CD4-positive, alpha-beta memory T cell (primary cell): ENCODE results near the gene RASGRF1. TPM values are rescaled to one million over a fixed set of nuclear protein-coding genes. Genes with fewer than 3 reads are reported as not detected.

Source experiments
- CTCF ChIA-PET: fragments of 350-600 bp; sonication (Branson Sonifier 250); formaldehyde crosslinking; loops from one replicate; lab custom pipeline; 2021; ENCODE audit warnings: inconsistent platforms; ENCODE audit not compliant: partially characterized antibody; lab: Charles Lee
- POLR2A ChIA-PET: fragments of 350-600 bp; sonication (Branson Sonifier 250); formaldehyde crosslinking; loops from one replicate; lab custom pipeline; 2021; ENCODE audit not compliant: partially characterized antibody; lab: Charles Lee
- DNase-seq, 5 donors: peaks; one replicate each; pipeline versions ENCODE4 v3.0.0 to v3.0.0-alpha.2; 2020 to 2022; ENCODE audit warnings: mixed read lengths in 1 of 5
- H3K27ac ChIP-seq: one replicate; pipeline ENCODE4 v1.7.0; 2013; ENCODE audit warnings: low read depth, low read length
- H3K27me3 ChIP-seq: 2 replicates; pipeline ENCODE4 v1.7.0; 2013; ENCODE audit warnings: mild to moderate bottlenecking, low read length, moderate library complexity; ENCODE audit not compliant: insufficient read depth
- H3K36me3 ChIP-seq: 2 replicates; pipeline ENCODE4 v1.7.0; 2013; ENCODE audit warnings: mild to moderate bottlenecking, low read length, moderate library complexity; ENCODE audit not compliant: insufficient read depth
- H3K4me1 ChIP-seq: 2 replicates; pipeline ENCODE4 v1.7.0; 2013; ENCODE audit warnings: mild to moderate bottlenecking, low read length, moderate library complexity; ENCODE audit not compliant: insufficient read depth
- H3K4me3 ChIP-seq, 2 donors: one replicate each; pipeline ENCODE4 v1.7.0; 2013; ENCODE audit warnings: low read length in 2 of 2, mild to moderate bottlenecking in 1 of 2
- H3K9me3 ChIP-seq, 2 donors: one replicate each; pipeline ENCODE4 v1.7.0; 2013; ENCODE audit warnings: low read length in 2 of 2, control low read depth in 1 of 2; ENCODE audit not compliant: control insufficient read depth in 1 of 2
- H3K27ac Mint-ChIP-seq, 7 donors: one replicate each; pipeline ENCODE4 v1.8.0; 2020 to 2021; ENCODE audit warnings: mixed read lengths in 7 of 7, mild to moderate bottlenecking in 6 of 7, inconsistent platforms in 3 of 7, moderate library complexity in 3 of 7
- H3K27me3 Mint-ChIP-seq, 2 donors: one replicate each; pipeline ENCODE4 v1.8.0; 2020 to 2021; ENCODE audit warnings: mixed read lengths in 2 of 2
- H3K36me3 Mint-ChIP-seq, 2 donors: one replicate each; pipeline ENCODE4 v1.8.0; 2020 to 2021; ENCODE audit warnings: mixed read lengths in 2 of 2, inconsistent platforms in 1 of 2, mild to moderate bottlenecking in 1 of 2
- H3K4me1 Mint-ChIP-seq, 4 donors: one replicate each; pipeline ENCODE4 v1.8.0; 2020 to 2021; ENCODE audit warnings: mixed read lengths in 4 of 4, mild to moderate bottlenecking in 1 of 4
- H3K4me3 Mint-ChIP-seq, 8 donors: one replicate each; pipeline ENCODE4 v1.8.0; 2020 to 2021; ENCODE audit warnings: mixed read lengths in 8 of 8, mild to moderate bottlenecking in 7 of 8, moderate library complexity in 6 of 8, inconsistent platforms in 3 of 8
- H3K9me3 Mint-ChIP-seq, 8 donors: one replicate each; pipeline ENCODE4 v1.8.0; 2020 to 2021; ENCODE audit warnings: mixed read lengths in 8 of 8, mild to moderate bottlenecking in 5 of 8, inconsistent platforms in 3 of 8, moderate library complexity in 1 of 8
- intact Hi-C: fragments of 100-400 bp; cut with micrococcal nuclease; formaldehyde crosslinking; loops from one replicate; pipeline ENCODE4 v1.15.1; 2023
- polyA plus RNA-seq, 2 donors: library from polyadenylated mRNA; unstranded; fragments of 300-500 nt; fragmentation: Illumina TruSeq; gene quantifications; one replicate each; pipeline ENCODE4 v1.2.3, GENCODE V29; 2021
- total RNA-seq, 2 experiments: library from RNA; stranded (reverse); gene quantifications; one replicate each; pipeline ENCODE4 v1.2.3, GENCODE V29; 2021

Gene RASGRF1
- total and polyA plus RNA-seq, 4 experiments from 2014 or later, result not detected

- Mint-ChIP-seq H3K27me3 (peaks cover 5 to 14% of the 10 kb centered on the region in 2 donors), H3K36me3 (no peaks in the 10 kb centered on the region), H3K9me3 (no peaks in the 10 kb centered on the region), H3K27ac (no peak overlapping the region), H3K4me3 (no peak overlapping the region), H3K4me1 (no peaks in the 10 kb centered on the region)
- Histone ChIP-seq H3K9me3 (no peaks in the 10 kb centered on the region), H3K4me1 (no peaks in the 10 kb centered on the region), H3K4me3 (no peak overlapping the region), H3K36me3 (no peaks in the 10 kb centered on the region), H3K27me3 (no peaks in the 10 kb centered on the region), H3K27ac (no peak overlapping the region)
- no peak for DNase-seq
- intact Hi-C loops, result no loop called here
- CTCF ChIA-PET, result no interaction called here
- POLR2A ChIA-PET, result no interaction called here
These were observed 33.5 kb downstream of the RASGRF1 start for GRCh38 chr15:79057050-79057449.

GRCh38 chr15:79054350-79054749 is 36.2 kb downstream of the RASGRF1 start:
- no peak for DNase-seq
- no peaks in the 10 kb centered on the region for H3K9me3 ChIP-seq
- ChIA-PET POLR2A (no interaction called here), CTCF (no interaction called here)
- no peaks in the 10 kb centered on the region for H3K36me3 Mint-ChIP-seq
- H3K27ac ChIP-seq, result no peak overlapping the region
- no peaks in the 10 kb centered on the region for H3K36me3 ChIP-seq
- intact Hi-C loops, result no loop called here
- H3K4me1 ChIP-seq, result no peaks in the 10 kb centered on the region
- no peaks in the 10 kb centered on the region for H3K27me3 ChIP-seq
- no peaks in the 10 kb centered on the region for H3K9me3 Mint-ChIP-seq
- no peak overlapping the region for H3K27ac Mint-ChIP-seq
- no peak overlapping the region for H3K4me3 ChIP-seq
- H3K4me1 Mint-ChIP-seq, result no peaks in the 10 kb centered on the region
- peaks cover 2 to 16% of the 10 kb centered on the region in 2 donors for H3K27me3 Mint-ChIP-seq
- no peak overlapping the region for H3K4me3 Mint-ChIP-seq

- Mint-ChIP-seq H3K4me3 (no peak overlapping the region), H3K27ac (no peak overlapping the region), H3K27me3 (peaks cover 2 to 16% of the 10 kb centered on the region in 2 donors), H3K4me1 (no peaks in the 10 kb centered on the region), H3K36me3 (no peaks in the 10 kb centered on the region), H3K9me3 (no peaks in the 10 kb centered on the region)
- no peak for DNase-seq
- no peaks in the 10 kb centered on the region for H3K27me3 ChIP-seq
- H3K27ac ChIP-seq, result no peak overlapping the region
- intact Hi-C loops, result no loop called here
- no peaks in the 10 kb centered on the region for H3K36me3 ChIP-seq
- POLR2A ChIA-PET, result no interaction called here
- no peaks in the 10 kb centered on the region for H3K4me1 ChIP-seq
- H3K9me3 ChIP-seq, result no peaks in the 10 kb centered on the region
- CTCF ChIA-PET, result no interaction called here
- no peak overlapping the region for H3K4me3 ChIP-seq
These were observed 36.7 kb downstream of the RASGRF1 start for GRCh38 chr15:79053894-79054293.

DNA sequence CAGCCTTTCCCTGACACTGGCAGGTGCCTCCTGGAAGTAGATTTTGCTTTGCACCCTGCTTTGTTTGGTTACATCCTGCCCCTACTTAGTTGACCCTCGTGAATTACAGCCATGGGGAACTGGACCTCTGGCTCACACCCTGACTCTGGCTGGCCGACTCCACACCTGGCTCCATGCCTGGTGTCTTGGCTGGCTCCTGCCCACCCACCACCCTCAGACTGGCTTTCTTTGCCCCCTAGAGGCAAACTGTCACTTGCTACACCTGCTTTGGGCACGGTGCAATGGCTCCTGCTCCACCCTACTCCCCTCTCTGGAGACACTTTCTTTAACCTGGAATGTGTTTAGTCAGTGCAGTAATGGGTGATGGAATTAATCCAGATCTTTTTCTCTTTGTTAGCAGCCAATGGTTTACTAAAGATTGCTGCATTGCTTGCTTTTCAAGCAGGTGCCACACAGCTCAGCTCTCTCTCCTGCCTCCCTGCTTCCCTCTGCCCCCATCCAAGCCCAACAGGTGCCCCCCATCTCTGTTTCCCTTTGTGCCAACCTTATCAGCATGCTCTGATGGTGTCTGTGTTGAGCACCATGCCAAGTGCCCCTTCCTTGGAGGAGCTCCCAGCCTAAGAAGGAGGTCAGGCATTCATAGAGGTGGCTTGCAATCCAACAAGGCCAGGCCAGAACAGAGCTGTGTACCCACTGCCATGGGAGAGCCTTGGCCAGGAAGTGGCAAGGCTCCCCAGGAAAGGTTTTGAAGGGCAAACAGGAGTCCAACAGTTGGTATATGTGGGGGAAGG is 38.4 kb downstream of the RASGRF1 start:
- Mint-ChIP-seq H3K4me1 (no peaks in the 10 kb centered on the region), H3K27ac (no peak overlapping the region), H3K9me3 (no peaks in the 10 kb centered on the region), H3K27me3 (peaks cover 0 to 16% of the 10 kb centered on the region in 2 donors), H3K4me3 (no peak overlapping the region), H3K36me3 (no peaks in the 10 kb centered on the region)
- H3K4me1 ChIP-seq, result no peaks in the 10 kb centered on the region
- no peak overlapping the region for H3K27ac ChIP-seq
- no peaks in the 10 kb centered on the region for H3K27me3 ChIP-seq
- no peaks in the 10 kb centered on the region for H3K9me3 ChIP-seq
- H3K36me3 ChIP-seq, result no peaks in the 10 kb centered on the region
- DNase-seq, result no peak
- intact Hi-C loops, result no loop called here
- POLR2A ChIA-PET, result no interaction called here
- no peak overlapping the region for H3K4me3 ChIP-seq
- CTCF ChIA-PET, result no interaction called here

DNA sequence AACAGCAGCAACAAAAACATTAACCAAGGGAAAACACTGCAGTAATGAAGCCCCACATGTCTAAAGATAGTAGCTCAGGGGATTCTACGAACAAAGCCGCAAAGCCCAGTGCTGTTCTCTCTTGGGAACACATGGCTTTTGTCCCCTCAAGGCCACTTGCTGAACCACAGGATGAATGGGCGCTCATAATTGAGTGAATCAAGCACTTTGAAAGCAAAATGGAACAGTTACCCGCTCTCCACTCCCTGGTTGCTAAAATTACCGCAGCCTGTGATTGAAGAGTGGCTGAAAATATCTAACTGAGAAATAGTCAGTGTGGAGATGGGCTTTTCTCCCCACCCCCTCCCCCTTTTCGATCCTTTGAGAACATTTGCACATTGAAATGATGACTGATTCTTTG is 39.6 kb downstream of the RASGRF1 start:
- no peak for DNase-seq
- ChIA-PET CTCF (no interaction called here), POLR2A (no interaction called here)
- Mint-ChIP-seq H3K36me3 (no peaks in the 10 kb centered on the region), H3K4me1 (no peaks in the 10 kb centered on the region), H3K27me3 (peaks cover 0 to 16% of the 10 kb centered on the region in 2 donors), H3K9me3 (no peaks in the 10 kb centered on the region), H3K4me3 (no peak overlapping the region), H3K27ac (no peak overlapping the region)
- Histone ChIP-seq H3K27me3 (no peaks in the 10 kb centered on the region), H3K9me3 (no peaks in the 10 kb centered on the region), H3K36me3 (no peaks in the 10 kb centered on the region), H3K27ac (no peak overlapping the region), H3K4me3 (no peak overlapping the region), H3K4me1 (no peaks in the 10 kb centered on the region)
- intact Hi-C loops, result no loop called here

DNA sequence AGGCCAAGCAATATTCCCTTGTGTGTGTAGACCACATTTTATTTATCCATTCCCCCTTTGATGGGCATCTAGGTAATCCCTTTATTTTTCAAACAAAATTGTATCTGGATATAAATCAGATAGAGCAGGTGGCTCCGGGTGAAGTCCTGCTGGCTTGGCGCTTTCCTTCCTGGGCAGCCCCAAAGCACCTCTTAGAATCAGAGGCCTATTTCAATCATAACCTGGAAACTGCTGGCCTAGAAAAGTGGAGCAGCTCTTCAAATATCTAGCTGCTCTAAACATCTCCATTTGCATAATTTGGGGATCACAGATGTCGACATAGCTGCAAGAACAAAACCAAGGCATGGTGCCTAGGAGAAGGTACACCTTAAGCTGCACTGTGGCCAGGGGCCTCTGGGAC is 40.2 kb downstream of the RASGRF1 start:
- H3K4me3 Mint-ChIP-seq, result no peak overlapping the region
- no peaks in the 10 kb centered on the region for H3K36me3 ChIP-seq
- H3K27me3 ChIP-seq, result no peaks in the 10 kb centered on the region
- H3K36me3 Mint-ChIP-seq, result no peaks in the 10 kb centered on the region
- no peaks in the 10 kb centered on the region for H3K9me3 Mint-ChIP-seq
- H3K27me3 Mint-ChIP-seq, result peaks cover 4 to 13% of the 10 kb centered on the region in 2 donors
- no peaks in the 10 kb centered on the region for H3K9me3 ChIP-seq
- DNase-seq, result no peak
- no peak overlapping the region for H3K27ac ChIP-seq
- POLR2A ChIA-PET, result no interaction called here
- intact Hi-C loops, result no loop called here
- H3K4me1 Mint-ChIP-seq, result no peaks in the 10 kb centered on the region
- CTCF ChIA-PET, result no interaction called here
- no peak overlapping the region for H3K27ac Mint-ChIP-seq
- H3K4me3 ChIP-seq, result no peak overlapping the region
- H3K4me1 ChIP-seq, result no peaks in the 10 kb centered on the region

DNA sequence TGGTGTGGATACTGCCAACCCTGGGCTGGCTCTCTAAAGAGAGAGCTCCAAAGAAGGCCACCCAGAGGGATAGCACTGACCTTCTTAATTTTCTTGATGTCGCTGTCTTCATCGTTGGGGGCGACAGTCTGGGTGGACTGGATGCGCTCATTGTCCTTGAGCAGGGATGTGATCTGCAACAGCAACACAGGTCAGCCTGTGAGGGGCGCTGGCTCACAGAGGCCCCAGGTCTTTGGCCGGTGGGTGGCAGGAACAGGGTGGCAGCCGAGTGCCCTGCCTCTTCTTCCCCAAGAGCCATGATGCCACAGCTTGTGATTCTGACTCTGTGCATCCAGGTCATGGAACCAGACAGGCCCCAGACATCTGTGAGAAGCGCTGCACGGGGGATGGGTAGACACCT is 41.2 kb downstream of the RASGRF1 start:
- no peaks in the 10 kb centered on the region for H3K9me3 ChIP-seq
- Mint-ChIP-seq H3K4me1 (no peaks in the 10 kb centered on the region), H3K36me3 (no peaks in the 10 kb centered on the region), H3K4me3 (no peak overlapping the region), H3K27ac (no peak overlapping the region), H3K27me3 (peaks cover 5 to 11% of the 10 kb centered on the region in 2 donors), H3K9me3 (peaks cover 0 to under 1% (median 0%) of the 10 kb centered on the region in 8 donors)
- DNase-seq, result no peak
- no peak overlapping the region for H3K27ac ChIP-seq
- no peaks in the 10 kb centered on the region for H3K36me3 ChIP-seq
- H3K4me1 ChIP-seq, result no peaks in the 10 kb centered on the region
- no peaks in the 10 kb centered on the region for H3K27me3 ChIP-seq
- intact Hi-C loops, result no loop called here
- ChIA-PET CTCF (no interaction called here), POLR2A (no interaction called here)
- no peak overlapping the region for H3K4me3 ChIP-seq
